ENCODE results near the gene PKN3. TPM values are rescaled to one million over a fixed set of nuclear protein-coding genes. Genes with fewer than 3 reads are reported as not detected.

Gene PKN3
- total RNA-seq, 1 donor from 2014 or later = 5.9 TPM

DNA sequence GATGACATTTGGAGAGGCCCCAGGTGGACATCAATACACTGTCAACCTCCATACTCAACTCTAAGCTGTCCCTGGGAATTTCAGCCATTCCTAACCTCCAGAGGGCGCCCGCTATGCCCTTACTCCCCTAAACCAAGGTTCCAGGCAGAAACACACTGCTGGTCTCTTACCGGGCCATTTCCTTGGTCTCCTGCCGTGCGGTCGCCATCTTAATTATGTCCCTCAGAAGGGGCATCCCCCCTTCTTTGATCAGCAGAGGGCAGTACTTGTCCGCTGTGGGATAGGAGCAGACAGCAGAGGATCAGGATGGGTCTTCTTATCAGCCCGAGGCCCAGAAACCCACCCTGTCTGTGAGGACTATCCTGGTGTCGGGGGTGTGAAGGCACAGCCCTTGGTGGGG lies 31.0 kb downstream of the PKN3 start:
- Mint-ChIP-seq H3K9me3 (no peaks in the 10 kb centered on the region), H3K4me3 (peak overlapping the region; percentile 46), H3K4me1 (peaks cover 4% of the 10 kb centered on the region), H3K27ac (peak overlapping the region; percentile 94), H3K27me3 (ENCODE audit: low read depth) (no peaks in the 10 kb centered on the region), H3K36me3 (peaks cover 13% of the 10 kb centered on the region)
- DNase-seq (ENCODE audit: low spot score in 2 of 2, unreplicated experiment in 2 of 2) = peak; percentile 47 to 74
- peak; percentile 46 for TF ChIP-seq CTCF (IDR thresholded peaks at IDR 0.05; ENCODE audit: unreplicated experiment)

GRCh38 chr9:128735373-128735772 lies 33.1 kb downstream of the PKN3 start:
- Mint-ChIP-seq H3K4me1 (peaks cover 4% of the 10 kb centered on the region), H3K9me3 (no peaks in the 10 kb centered on the region), H3K36me3 (peaks cover 20% of the 10 kb centered on the region), H3K27ac (no peak overlapping the region), H3K4me3 (no peak overlapping the region), H3K27me3 (ENCODE audit: low read depth) (no peaks in the 10 kb centered on the region)
- DNase-seq (ENCODE audit: low spot score in 2 of 2, unreplicated experiment in 2 of 2) = no peak
- no peak for TF ChIP-seq CTCF (IDR thresholded peaks at IDR 0.05; ENCODE audit: unreplicated experiment)

- no peak for TF ChIP-seq CTCF (IDR thresholded peaks at IDR 0.05; ENCODE audit: unreplicated experiment)
- Mint-ChIP-seq H3K9me3 (no peaks in the 10 kb centered on the region), H3K27ac (no peak overlapping the region), H3K27me3 (ENCODE audit: low read depth) (no peaks in the 10 kb centered on the region), H3K4me3 (no peak overlapping the region), H3K4me1 (no peaks in the 10 kb centered on the region), H3K36me3 (peaks cover 23% of the 10 kb centered on the region)
- no peak for DNase-seq (ENCODE audit: low spot score in 2 of 2, unreplicated experiment in 2 of 2)
Measured at GRCh38 chr9:128742401-128742800, 40.1 kb downstream of the PKN3 start.

DNA sequence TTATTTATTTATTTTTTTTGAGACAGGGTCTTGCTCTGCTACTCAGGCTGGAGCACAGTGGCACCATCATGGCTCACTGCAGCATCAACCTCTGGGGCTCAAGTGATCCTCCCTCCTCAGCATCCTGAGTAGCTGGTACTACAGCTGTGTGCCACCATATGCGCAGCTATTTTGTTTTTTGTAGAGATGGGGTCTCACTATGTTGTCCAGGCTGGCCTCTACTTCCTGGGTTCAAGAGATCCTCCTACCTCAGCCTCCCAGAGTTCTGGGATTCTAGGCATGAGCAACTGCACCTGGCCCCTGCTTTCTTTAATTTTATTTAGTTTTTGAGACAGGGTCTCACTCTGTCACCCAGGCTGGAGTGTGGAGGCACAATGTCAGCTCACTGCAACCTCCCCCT lies 41.1 kb downstream of the PKN3 start:
- Mint-ChIP-seq H3K4me3 (no peak overlapping the region), H3K9me3 (no peaks in the 10 kb centered on the region)

GRCh38 chr9:128747241-128747640 lies 44.9 kb downstream of the PKN3 start:
- Mint-ChIP-seq H3K4me3 (no peak overlapping the region), H3K27ac (no peak overlapping the region), H3K9me3 (no peaks in the 10 kb centered on the region), H3K4me1 (no peaks in the 10 kb centered on the region), H3K36me3 (peaks cover 9% of the 10 kb centered on the region), H3K27me3 (ENCODE audit: low read depth) (no peaks in the 10 kb centered on the region)
- TF ChIP-seq CTCF (IDR thresholded peaks at IDR 0.05; ENCODE audit: unreplicated experiment) = no peak
- DNase-seq (ENCODE audit: low spot score in 2 of 2, unreplicated experiment in 2 of 2) = no peak

More for the DNA sequence above, 41.1 kb downstream of the PKN3 start:
- no peak for TF ChIP-seq CTCF (IDR thresholded peaks at IDR 0.05; ENCODE audit: unreplicated experiment)
- Mint-ChIP-seq H3K27ac (no peak overlapping the region), H3K4me1 (no peaks in the 10 kb centered on the region), H3K36me3 (peaks cover 20% of the 10 kb centered on the region), H3K27me3 (ENCODE audit: low read depth) (no peaks in the 10 kb centered on the region)
- no peak for DNase-seq (ENCODE audit: low spot score in 2 of 2, unreplicated experiment in 2 of 2)

All from mesothelial cell of epicardium (in vitro differentiated cells).